Cardiac fibroblast (primary cell): ENCODE data around the gene ATM.
A peak's percentile ranks its signal among the peaks of the same experiment; 100 is the strongest.

Experiments used
- DNase-seq, 2 donors: peaks; one replicate each; pipeline versions ENCODE4 v3.0.0 to v3.0.0-alpha.2; 2010; ENCODE audit warnings: low read depth in 2 of 2
- H3K4me3 ChIP-seq, 2 donors: replicated peaks in 1 of 2; 1 replicate in 1 of 2; 2 replicates in 1 of 2; pipeline ENCODE4 v1.5.1; 2011; ENCODE audit warnings: low read depth in 2 of 2, low read length in 2 of 2, mild to moderate bottlenecking in 2 of 2, moderate library complexity in 1 of 2
- CTCF ChIP-seq: IDR thresholded peaks from one replicate; pipeline ENCODE4 v1.5.1; 2011; ENCODE audit warnings: low read depth, mild to moderate bottlenecking, low read length, inconsistent platforms

Gene ATM

GRCh38 chr11:108207683-108208060 lies 15.2 kb upstream of the ATM start:
- TF ChIP-seq CTCF = no peak
- H3K4me3 ChIP-seq = no peak overlapping the region
- no peak for DNase-seq

- no peak for TF ChIP-seq CTCF
- H3K4me3 ChIP-seq = no peak overlapping the region
- DNase-seq = no peak
Observed at GRCh38 chr11:108210441-108210840, 12.4 kb upstream of the ATM start.

- no peak for DNase-seq
- no peak overlapping the region for H3K4me3 ChIP-seq
- no peak for TF ChIP-seq CTCF
Observed at GRCh38 chr11:108213784-108214183, 9.1 kb upstream of the ATM start.

GRCh38 chr11:108216988-108217387 lies 5.9 kb upstream of the ATM start:
- H3K4me3 ChIP-seq = no peak overlapping the region
- no peak for DNase-seq
- no peak for TF ChIP-seq CTCF

GRCh38 chr11:108218455-108218854 lies 4.4 kb upstream of the ATM start:
- no peak for TF ChIP-seq CTCF
- peak in 1 of 2 donors; percentile 27 for DNase-seq

GRCh38 chr11:108218912-108219783 lies 3.7 kb upstream of the ATM start:
- no peak for DNase-seq
- TF ChIP-seq CTCF = no peak

More at GRCh38 chr11:108218455-108218854, 4.4 kb upstream of the ATM start:
- no peak overlapping the region for H3K4me3 ChIP-seq

More at GRCh38 chr11:108218912-108219783, 3.7 kb upstream of the ATM start:
- H3K4me3 ChIP-seq = no peak overlapping the region
